NCI-H2196 (cell line): ENCODE measurements around the gene CYP2B6.
"Not testable (repeated sequence)": the region's sequence is repeated elsewhere in the genome, so short reads cannot be mapped to it uniquely, and the experiment has no call there.

Experiments used
- DNase-seq: peaks from one replicate; lab custom pipeline; 2025; ENCODE audit not compliant: unreplicated experiment; lab: John Stamatoyannopoulos, UW

The CYP2B6 gene

DNA sequence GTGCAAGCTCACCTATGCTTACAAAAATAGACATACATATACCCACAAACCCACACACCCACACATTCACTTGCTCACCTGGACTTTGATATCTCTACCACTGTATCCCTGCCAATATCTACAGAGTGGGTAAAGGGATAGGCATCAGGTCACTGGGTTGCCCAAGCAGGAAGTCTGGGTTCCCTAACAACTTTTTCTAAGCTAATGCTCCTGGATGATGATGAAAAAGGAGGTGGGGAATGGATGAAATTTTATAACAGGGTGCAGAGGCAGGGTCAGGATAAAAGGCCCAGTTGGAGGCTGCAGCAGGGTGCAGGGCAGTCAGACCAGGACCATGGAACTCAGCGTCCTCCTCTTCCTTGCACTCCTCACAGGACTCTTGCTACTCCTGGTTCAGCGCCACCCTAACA lies at the start of gene CYP2B6:
Gene CYP2B6, plus strand, starts transcription at position 311 of the 410 bp plus-strand sequence. Its CDS starts 24 bp downstream, at position 335.
- no peak for DNase-seq

DNA sequence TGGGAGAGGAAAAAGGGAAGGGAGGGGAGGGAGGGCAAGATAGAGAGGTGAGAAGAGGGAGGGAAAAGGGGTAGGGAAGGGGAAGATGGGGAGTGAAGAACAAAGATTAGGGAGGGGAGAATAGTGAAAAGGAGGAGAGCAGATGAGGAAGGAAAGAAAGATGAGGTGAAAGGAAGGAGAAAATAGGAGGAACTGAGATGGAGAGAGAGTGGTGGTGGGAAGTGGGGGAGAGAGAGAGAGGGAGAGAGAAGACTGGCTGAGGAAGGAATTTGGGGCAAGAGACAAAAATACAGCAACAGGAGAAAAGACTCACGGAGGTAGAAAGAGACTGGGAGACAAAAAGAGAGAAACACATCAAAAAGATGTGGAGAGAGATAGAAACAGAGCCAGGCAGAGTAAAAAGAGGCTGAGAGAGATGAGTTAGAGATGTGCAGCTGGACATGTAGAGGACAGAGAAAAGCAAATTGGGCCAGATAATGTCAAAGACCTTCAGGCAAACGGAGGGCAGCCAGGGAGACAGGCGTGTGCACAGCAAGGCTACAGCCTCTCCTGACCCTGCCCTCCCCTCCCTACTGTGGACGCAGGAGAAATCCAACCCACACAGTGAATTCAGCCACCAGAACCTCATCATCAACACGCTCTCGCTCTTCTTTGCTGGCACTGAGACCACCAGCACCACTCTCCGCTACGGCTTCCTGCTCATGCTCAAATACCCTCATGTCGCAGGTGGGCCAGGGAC lies 49.4 kb upstream of the CYP2B6 start:
- DNase-seq: no peak

DNA sequence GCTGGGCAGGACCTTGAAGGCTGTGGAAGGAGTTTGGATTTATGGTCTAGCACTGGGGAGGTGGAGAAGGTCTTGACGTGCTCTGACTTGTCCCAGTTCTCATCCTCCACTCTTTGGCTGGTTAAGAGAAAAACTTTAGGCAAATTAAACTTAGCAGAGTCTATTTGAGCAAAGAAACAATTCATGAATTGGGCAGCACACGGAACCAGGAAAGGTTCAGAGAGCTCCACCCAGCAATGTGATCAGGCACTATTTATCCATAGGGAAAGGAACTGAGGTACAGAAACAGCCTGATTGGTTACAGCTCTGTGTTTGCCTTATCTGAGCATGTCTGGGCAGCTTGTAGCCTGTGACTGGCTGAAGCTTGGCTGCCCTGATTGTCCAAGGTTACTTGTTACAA lies 45.4 kb upstream of the CYP2B6 start:
- no peak for DNase-seq

DNA sequence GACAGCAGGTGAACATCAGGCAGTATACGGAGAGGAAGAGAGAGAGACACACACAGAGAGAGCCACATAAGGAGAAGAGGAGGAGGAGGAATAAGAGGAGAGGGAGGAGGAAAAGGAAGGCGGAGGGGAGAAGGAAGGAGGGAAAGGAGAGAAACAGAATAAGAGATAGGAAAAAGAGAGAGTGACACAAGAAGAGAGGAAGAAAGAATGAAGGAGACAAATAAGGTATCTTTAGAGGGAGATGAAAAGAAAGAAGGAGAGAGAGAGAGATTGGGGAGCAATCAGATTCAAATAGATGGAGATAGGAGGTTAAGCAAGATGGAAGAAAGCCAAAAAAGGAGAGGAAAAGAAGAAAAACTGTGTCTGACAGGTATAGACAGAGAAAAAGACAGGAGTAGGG lies 44.0 kb upstream of the CYP2B6 start:
- DNase-seq: no peak

DNA sequence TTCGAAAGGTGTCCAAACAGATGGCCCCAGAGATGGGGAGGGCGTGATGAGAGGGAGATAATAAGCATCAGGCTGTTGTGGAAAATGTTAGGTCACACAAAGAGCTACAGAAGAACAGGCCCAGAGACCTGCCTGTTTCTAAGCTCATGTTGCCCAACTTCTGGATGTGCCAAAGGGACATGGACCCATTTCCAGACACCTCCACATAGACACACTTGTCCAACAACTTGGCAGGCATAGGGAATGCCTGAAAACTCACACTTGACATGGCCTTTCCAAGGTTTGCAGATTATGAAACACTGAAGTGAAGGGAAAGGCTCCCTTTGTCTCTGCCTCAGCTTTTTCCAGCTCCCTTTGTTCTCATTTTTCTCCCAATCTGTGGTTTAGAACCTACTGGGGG lies 43.5 kb upstream of the CYP2B6 start:
- no peak for DNase-seq

DNA sequence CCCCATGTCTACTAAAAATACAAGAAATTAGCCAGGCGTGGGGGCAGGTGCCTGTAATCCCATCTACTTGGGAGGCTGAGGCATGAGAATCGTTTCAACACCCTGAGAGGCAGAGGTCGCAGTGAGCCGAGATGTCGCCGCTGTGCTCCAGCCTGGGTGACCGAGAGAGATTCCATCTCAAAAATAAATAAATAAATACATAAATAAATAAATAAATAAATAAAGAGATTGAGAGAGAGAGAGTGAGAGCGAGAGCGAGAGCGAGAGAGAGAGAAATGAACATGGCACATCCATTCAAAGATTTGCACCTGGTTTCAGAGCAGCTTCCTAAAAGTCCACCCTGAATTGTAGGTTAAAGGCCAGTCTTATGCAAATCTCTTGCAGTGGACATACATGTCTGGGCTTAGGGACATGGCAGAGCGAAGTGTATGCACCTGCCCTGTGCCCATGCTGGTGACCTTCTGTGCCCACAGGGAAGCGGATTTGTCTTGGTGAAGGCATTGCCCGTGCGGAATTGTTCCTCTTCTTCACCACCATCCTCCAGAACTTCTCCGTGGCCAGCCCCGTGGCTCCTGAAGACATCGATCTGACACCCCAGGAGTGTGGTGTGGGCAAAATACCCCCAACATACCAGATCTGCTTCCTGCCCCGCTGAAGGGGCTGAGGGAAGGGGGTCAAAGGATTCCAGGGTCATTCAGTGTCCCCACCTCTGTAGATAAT lies 42.3 kb upstream of the CYP2B6 start:
- DNase-seq: no peak

DNA sequence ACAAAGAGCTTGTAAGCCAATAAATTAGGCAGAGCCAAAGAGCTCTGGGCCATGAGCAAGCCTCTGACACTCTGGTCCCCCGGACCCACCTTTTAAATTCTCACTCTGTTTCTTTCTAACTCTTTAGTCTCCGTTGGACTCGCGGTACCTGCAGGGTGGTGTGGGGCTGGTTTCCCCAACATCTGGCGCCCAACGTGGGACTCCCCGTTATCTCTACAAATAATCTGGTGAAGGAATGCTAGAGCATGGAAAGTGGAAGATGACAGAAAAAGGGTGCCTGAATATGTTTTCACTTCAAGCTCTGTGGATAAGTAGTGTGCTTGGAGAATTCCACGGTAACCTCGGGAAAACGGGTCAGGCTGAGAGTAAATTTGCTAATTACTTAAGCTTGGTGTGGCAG lies 36.5 kb upstream of the CYP2B6 start:
- no peak for DNase-seq

DNA sequence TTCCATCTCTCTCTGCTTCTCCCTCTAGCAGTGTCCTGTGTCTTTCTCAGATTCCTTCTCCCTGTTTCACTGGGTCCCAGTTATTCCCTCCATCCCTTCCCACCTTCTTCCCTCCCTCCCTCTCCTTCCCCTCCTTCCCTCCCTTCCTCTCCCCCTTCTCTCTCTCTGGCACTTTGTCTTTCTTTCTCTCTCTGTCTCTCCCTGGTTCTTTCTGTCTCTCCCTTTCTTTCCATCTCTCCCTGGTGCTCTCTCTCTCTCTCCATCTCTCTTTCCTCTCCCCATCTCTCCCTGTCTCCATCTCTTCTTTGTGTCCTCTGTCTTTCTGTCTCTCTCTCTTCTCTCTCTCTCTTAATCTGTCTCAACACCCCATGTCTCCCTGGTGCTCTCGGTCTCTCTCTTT lies 31.7 kb upstream of the CYP2B6 start:
- DNase-seq: no peak

DNA sequence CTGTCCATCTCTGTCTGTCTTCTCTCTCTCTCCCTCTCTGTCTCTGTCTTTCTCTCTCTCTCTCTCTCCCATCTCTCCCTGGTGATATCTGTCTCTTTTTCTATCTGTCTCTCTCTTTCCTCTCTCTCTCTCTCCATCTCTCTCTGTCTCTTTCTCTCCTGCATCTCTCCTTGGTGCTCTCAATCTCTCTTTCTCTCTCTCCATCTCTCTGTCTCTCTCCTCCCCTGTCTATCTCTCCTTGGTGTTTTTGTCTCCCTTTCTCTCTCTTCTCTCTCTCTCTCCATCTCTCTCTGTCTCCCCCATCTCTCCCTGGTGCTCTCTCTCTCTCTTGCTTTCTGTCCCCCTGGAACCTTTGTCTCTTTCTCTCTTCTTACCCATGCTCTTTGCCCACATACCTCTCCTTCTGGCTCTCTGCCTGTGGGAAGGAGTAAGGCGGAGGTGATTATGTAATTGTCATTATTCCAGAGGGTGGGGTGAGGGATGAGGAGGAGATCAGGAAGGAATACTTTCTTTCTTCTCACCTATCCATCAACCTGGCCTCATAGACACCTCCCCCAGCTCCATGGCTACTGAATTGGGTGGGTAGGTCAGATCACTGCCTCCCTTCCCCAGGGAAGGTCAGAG lies 30.9 kb upstream of the CYP2B6 start:
- DNase-seq: no peak

DNA sequence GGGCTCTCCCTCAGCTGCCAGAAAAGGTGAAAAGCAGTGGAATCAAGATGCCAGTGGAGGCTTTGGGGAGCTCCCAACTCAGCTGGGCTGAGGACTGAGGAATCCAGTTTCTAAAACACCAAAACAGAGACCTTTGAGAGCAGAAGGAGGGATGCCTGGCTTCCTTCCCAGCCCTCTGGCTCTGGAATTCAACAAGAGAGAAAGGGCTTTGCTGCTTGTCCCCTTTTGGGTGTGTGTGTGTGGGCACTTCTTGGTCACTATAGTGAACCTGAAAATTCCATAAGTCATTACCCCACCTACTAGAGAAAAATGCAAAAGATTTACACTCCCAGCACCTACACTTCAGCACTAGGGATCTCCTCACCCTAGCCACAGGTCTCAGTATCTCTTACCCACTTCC lies 30.3 kb upstream of the CYP2B6 start:
- no peak for DNase-seq

DNA sequence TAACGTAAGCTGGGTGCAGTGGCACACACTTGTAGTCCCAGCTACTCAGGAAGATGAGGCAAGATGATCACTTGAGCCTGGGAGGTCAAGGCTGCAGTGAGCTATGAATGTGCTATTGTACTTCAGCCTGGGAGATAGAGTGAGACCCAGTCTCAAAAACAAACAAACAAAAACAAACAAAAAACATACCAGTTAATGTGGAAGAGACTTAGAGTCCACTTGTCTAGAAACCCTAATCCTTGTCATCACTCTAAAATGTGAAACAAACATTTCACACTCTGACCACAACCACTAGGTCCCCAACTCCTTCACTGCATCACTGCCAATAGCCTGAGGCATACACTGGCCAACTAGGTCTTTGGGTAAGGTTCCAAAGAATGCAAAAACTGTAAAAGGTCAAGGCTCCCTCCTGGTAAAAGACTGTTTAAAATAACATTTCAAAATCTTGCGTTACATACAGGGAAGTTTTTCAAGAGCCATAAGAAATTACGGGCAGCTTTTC lies 28.6 kb upstream of the CYP2B6 start:
- DNase-seq: peak; percentile 12

DNA sequence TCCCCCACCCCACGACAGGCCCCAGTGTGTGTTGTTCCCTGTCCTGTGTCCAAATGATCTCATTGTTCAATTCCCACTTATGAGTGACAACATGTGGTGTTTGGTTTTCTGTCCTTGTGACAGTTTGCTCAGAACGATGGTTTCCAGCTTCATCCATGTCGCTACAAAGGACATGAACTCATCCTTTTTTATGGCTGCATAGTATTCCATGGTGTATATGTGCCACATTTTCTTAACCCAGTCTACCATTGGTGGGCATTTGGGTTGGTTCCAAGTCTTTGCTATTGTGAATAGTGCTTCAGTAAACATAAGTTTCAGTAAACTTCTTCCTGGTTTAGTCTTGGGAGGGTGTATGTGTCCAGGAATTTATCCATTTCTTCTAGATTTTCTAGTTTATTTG lies 26.7 kb upstream of the CYP2B6 start:
- not testable (repeated sequence) for DNase-seq

DNA sequence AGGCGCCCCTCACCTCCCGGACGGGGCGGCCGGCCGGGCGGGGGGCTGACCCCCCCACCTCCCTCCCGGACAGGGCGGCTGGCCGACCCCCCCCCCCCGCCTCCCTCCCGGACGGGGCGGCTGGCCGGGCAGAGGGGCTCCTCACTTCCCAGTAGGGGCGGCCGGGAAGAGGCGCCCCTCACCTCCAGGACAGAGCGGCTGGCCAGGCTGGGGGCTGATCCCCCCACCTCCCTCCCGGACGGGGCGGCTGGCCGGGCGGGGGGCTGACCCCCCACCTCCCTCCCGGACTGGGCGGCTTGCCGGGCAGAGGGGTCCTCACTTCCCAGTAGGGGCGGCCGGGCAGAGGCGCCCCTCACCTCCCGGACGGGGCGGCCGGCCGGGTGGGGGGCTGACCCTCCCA lies 25.7 kb upstream of the CYP2B6 start:
- DNase-seq: not testable (repeated sequence)

DNA sequence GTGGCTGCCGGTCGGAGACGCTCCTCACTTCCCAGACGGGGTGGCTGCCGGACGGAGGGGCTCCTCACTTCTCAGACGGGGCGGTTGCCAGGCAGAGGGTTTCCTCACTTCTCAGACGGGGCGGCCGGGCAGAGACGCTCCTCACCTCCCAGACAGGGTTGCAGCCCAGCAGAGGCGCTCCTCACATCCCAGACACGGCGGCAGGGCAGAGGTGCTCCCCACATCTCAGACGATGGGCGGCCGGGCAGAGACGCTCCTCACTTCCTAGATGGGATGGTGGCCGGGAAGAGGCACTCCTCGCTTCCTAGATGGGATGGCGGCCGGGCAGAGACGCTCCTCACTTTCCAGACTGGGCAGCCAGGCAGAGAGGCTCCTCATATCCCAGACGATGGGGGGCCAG lies 24.5 kb upstream of the CYP2B6 start:
- DNase-seq: not testable (repeated sequence)

DNA sequence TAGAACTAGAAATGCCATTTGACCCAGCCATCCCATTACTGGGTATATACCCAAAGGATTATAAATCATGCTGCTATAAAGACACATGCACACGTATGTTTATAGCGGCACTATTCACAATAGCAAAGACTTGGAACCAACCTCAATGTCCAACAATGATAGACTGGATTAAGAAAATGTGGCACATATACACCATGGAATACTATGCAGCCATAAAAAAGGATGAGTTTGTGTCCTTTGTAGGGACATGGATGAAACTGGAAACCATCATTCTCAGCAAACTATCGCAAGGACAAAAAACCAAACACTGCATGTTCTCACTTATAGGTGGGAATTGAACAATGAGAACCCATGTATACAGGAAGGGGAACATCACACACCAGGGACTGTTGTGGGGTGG lies 23.0 kb upstream of the CYP2B6 start:
- not testable (repeated sequence) for DNase-seq

DNA sequence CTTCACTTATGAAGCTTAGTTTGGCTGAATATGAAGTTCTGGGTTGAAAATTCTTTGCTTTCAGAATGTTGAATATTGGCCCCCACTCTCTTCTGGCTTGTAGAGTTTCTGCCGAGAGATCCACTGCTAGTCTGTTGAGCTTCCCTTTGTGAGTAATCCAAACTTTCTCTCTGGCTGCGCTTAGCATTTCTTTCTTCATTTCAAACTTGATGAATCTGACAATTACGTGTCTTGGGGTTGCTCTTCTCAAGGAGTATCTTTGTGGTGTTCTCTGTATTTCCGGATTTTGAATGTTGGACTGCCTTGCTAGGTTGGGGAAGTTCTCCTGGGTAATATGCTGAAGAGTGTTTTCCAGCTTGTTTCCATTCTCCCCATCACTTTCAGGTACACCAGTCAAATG lies 21.4 kb upstream of the CYP2B6 start:
- not testable (repeated sequence) for DNase-seq

DNA sequence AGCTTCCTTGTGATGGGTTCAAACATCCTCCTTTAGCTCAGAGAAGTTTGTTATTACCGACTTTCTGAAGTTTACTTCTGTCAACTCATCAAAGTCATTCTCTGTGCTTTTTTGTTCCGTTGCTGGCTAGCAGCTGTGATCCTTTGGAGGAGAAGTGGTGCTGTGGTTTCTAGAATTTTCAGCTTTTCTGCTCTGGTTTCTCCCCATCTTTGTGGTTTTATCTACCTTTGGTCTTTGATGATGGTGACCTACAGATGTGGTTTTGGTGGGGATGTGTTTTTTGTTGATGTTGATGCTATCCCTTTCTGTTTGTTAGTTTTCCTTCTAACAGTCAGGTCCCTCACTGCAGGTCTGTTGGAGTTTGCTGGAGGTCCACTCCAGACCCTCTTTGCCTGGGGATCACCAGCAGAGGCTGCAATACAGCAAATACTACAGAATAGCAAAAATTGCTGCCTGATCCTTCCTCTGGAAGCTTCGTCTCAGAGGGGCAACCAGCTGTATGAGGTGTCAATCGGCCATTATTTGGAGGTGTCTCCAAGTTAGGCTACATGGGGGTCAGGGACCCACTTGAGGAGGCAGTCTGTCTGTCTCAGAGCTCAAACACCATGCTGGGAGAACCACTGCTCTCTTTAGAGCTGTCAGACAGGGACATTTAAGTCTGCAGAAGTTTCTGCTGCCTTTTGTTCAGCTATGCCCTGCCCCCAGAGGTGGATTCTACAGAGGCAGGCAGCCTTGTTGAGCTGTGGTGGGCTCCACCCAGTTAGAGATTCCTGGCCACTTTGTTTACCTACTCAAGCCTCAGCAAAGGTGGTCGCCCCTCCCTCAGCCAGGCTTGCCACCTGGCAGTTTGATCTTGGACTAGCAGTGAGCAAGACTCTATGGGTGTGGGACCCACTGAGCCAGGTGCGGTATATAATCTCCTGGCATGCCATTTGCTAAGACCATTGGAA lies 20.4 kb upstream of the CYP2B6 start:
- DNase-seq: not testable (repeated sequence)

DNA sequence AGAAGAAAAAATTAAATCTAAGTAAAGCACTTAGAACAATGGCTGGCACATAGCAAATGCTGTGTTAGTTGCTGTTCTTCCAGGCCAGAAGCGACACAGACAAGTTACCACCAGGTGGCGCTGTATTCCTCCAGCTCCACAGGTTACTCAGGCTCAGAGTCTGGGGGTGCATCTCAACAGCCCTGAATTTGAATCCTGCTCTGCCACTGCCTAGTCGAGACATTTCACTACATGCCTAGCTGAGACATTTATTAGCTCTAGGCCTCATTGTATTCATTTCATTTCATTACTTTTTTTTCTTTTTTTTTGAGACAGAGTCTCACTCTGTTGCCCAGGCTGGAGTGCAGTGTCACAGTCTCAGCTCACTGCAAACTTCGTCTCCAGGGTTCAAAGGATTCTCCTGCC lies 16.4 kb upstream of the CYP2B6 start:
- DNase-seq: peak; percentile 75

DNA sequence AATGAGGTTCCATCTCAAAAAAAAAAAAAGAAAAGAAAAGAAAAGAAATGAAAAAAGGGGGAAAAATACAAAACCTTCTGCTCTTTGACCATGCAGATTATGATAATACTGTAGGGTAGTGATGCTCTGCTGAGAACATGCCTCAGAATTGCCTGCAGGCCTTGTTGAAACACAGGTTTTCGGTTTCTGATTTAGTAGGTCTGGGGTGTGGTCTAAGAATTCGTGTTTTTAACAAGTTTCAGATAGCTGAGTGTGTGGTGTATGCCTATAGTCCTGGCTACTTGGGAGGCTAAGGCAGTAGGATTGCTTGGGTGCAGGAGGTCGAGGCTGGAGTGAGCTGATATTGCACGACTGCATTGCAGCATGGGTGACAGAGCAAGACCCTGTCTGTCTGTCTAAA lies 14.9 kb upstream of the CYP2B6 start:
- no peak for DNase-seq

DNA sequence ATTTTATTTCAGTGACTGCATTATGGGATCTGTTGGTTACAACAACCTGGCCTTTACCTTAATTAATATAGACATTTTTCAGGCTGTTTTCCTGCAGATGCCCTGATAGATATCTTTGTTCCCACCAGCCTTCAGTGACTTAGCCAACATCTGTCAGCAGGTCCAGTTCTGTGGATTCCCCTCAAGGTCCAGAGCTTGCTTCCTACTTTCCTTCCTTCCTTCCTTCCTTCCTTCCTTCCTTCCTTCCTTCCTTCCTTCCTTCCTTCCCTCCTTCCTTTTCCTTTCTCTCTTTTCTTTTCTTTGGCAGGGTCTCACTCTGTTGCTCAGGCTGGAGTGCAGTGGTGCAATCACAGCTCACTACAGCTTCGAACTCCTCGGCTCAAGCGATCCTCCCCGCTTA lies 14.4 kb upstream of the CYP2B6 start:
- DNase-seq: no peak

DNA sequence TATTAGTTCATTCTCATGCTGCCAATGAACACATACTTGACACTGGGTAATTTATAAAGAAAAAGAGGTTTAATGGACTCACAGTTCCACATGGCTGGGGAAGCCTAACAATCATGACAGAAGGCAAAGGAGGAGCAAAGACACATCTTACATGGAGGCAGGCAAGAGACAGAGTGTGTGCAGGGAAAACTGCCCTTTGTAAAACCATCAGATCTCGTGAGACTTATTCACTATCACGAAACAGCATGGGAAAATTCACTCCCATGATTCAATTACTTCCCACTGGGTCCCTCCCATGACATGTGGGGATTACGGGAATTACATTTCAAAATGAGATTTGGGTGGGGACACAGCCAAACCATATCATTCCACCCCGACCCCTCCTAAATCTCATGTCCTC lies 11.3 kb upstream of the CYP2B6 start:
- not testable (repeated sequence) for DNase-seq
